Measurements from ENCODE around the gene RLF.

RLF gene

GRCh38 chr1:40244138-40244744 is 83.1 kb downstream of the RLF start:
- Histone ChIP-seq H3K9ac (ENCODE audit: low read depth, low read length) (no peak overlapping the region), H3K36me3 (ENCODE audit: insufficient read depth, low read depth, low read length) (peaks cover 3% of the 10 kb centered on the region; the same call in 1 of the 2 replicates), H3K27me3 (ENCODE audit: insufficient read depth, low read length) (no peaks in the 10 kb centered on the region), H3K4me3 (ENCODE audit: low read length) (no peak overlapping the region), H3K9me3 (ENCODE audit: insufficient read depth, low read depth, low read length) (no peaks in the 10 kb centered on the region), H3K4me1 (ENCODE audit: insufficient read depth, low read length) (no peaks in the 10 kb centered on the region), H3K27ac (ENCODE audit: low read length) (no peak overlapping the region)

- Histone ChIP-seq H3K4me1 (ENCODE audit: insufficient read depth, low read length) (no peaks in the 10 kb centered on the region), H3K27me3 (ENCODE audit: insufficient read depth, low read length) (no peaks in the 10 kb centered on the region), H3K9me3 (ENCODE audit: insufficient read depth, low read depth, low read length) (no peaks in the 10 kb centered on the region), H3K36me3 (ENCODE audit: insufficient read depth, low read depth, low read length) (no peaks in the 10 kb centered on the region), H3K27ac (ENCODE audit: low read length) (no peak overlapping the region), H3K4me3 (ENCODE audit: low read length) (no peak overlapping the region), H3K9ac (ENCODE audit: low read depth, low read length) (no peak overlapping the region)
Measured at GRCh38 chr1:40245686-40246085, 84.5 kb downstream of the RLF start.

GRCh38 chr1:40247655-40248054 is 86.5 kb downstream of the RLF start, which contains the start of gene TMCO2:
Gene TMCO2, plus strand, starts transcription at chr1:40247937. Its CDS starts 57 bp downstream, at chr1:40247994.
- Histone ChIP-seq H3K4me1 (ENCODE audit: insufficient read depth, low read length) (no peaks in the 10 kb centered on the region), H3K36me3 (ENCODE audit: insufficient read depth, low read depth, low read length) (no peaks in the 10 kb centered on the region), H3K9me3 (ENCODE audit: insufficient read depth, low read depth, low read length) (no peaks in the 10 kb centered on the region), H3K4me3 (ENCODE audit: low read length) (no peak within 1 kb of the TSS), H3K27me3 (ENCODE audit: insufficient read depth, low read length) (no peaks in the 10 kb centered on the region), H3K27ac (ENCODE audit: low read length) (no peak within 1 kb of the TSS), H3K9ac (ENCODE audit: low read depth, low read length) (no peak within 1 kb of the TSS)

- Histone ChIP-seq H3K4me1 (ENCODE audit: insufficient read depth, low read length) (no peaks in the 10 kb centered on the region), H3K9me3 (ENCODE audit: insufficient read depth, low read depth, low read length) (no peaks in the 10 kb centered on the region), H3K36me3 (ENCODE audit: insufficient read depth, low read depth, low read length) (no peaks in the 10 kb centered on the region), H3K4me3 (ENCODE audit: low read length) (no peak overlapping the region), H3K27me3 (ENCODE audit: insufficient read depth, low read length) (no peaks in the 10 kb centered on the region), H3K9ac (ENCODE audit: low read depth, low read length) (no peak overlapping the region), H3K27ac (ENCODE audit: low read length) (no peak overlapping the region)
Measured at GRCh38 chr1:40248412-40248811, 87.2 kb downstream of the RLF start.

GRCh38 chr1:40251456-40251855 is 90.3 kb downstream of the RLF start:
- H3K36me3 ChIP-seq (ENCODE audit: insufficient read depth, low read depth, low read length), result no peaks in the 10 kb centered on the region
- no peak overlapping the region for H3K9ac ChIP-seq (ENCODE audit: low read depth, low read length)

GRCh38 chr1:40252601-40253000 is 91.4 kb downstream of the RLF start:
- no peak overlapping the region for H3K27ac ChIP-seq (ENCODE audit: low read length)
- no peaks in the 10 kb centered on the region for H3K27me3 ChIP-seq (ENCODE audit: insufficient read depth, low read length)
- H3K4me3 ChIP-seq (ENCODE audit: low read length), result no peak overlapping the region
- no peaks in the 10 kb centered on the region for H3K9me3 ChIP-seq (ENCODE audit: insufficient read depth, low read depth, low read length)
- no peak overlapping the region for H3K9ac ChIP-seq (ENCODE audit: low read depth, low read length)
- peaks cover 5% of the 10 kb centered on the region; the same call in 1 of the 2 replicates for H3K4me1 ChIP-seq (ENCODE audit: insufficient read depth, low read length)
- no peaks in the 10 kb centered on the region for H3K36me3 ChIP-seq (ENCODE audit: insufficient read depth, low read depth, low read length)

More at GRCh38 chr1:40251456-40251855, 90.3 kb downstream of the RLF start:
- Histone ChIP-seq H3K9me3 (ENCODE audit: insufficient read depth, low read depth, low read length) (no peaks in the 10 kb centered on the region), H3K27ac (ENCODE audit: low read length) (no peak overlapping the region), H3K27me3 (ENCODE audit: insufficient read depth, low read length) (no peaks in the 10 kb centered on the region), H3K4me3 (ENCODE audit: low read length) (no peak overlapping the region), H3K4me1 (ENCODE audit: insufficient read depth, low read length) (peaks cover 1% of the 10 kb centered on the region; the same call in 1 of the 2 replicates)

GRCh38 chr1:40255231-40255630 is 94.0 kb downstream of the RLF start:
- H3K4me1 ChIP-seq (ENCODE audit: insufficient read depth, low read length), result peaks cover 5% of the 10 kb centered on the region; the same call in 1 of the 2 replicates
- no peaks in the 10 kb centered on the region for H3K9me3 ChIP-seq (ENCODE audit: insufficient read depth, low read depth, low read length)
- H3K36me3 ChIP-seq (ENCODE audit: insufficient read depth, low read depth, low read length), result peaks cover 7% of the 10 kb centered on the region
- no peak overlapping the region for H3K9ac ChIP-seq (ENCODE audit: low read depth, low read length)
- H3K4me3 ChIP-seq (ENCODE audit: low read length), result no peak overlapping the region
- no peak overlapping the region for H3K27ac ChIP-seq (ENCODE audit: low read length)
- H3K27me3 ChIP-seq (ENCODE audit: insufficient read depth, low read length), result no peaks in the 10 kb centered on the region

GRCh38 chr1:40256401-40257084 is 95.4 kb downstream of the RLF start:
- Histone ChIP-seq H3K9ac (ENCODE audit: low read depth, low read length) (peak overlapping the region; percentile 99), H3K27ac (ENCODE audit: low read length) (no peak overlapping the region)

GRCh38 chr1:40257313-40257687 is 96.1 kb downstream of the RLF start:
- Histone ChIP-seq H3K27me3 (ENCODE audit: insufficient read depth, low read length) (no peaks in the 10 kb centered on the region), H3K4me1 (ENCODE audit: insufficient read depth, low read length) (peaks cover 5% of the 10 kb centered on the region; the same call in 1 of the 2 replicates), H3K36me3 (ENCODE audit: insufficient read depth, low read depth, low read length) (peaks cover 28% of the 10 kb centered on the region), H3K9me3 (ENCODE audit: insufficient read depth, low read depth, low read length) (no peaks in the 10 kb centered on the region), H3K27ac (ENCODE audit: low read length) (peak overlapping the region; percentile 96), H3K9ac (ENCODE audit: low read depth, low read length) (peak overlapping the region; percentile 99), H3K4me3 (ENCODE audit: low read length) (peak overlapping the region; percentile 99)

More at GRCh38 chr1:40256401-40257084, 95.4 kb downstream of the RLF start:
- Histone ChIP-seq H3K27me3 (ENCODE audit: insufficient read depth, low read length) (no peaks in the 10 kb centered on the region), H3K36me3 (ENCODE audit: insufficient read depth, low read depth, low read length) (peaks cover 20% of the 10 kb centered on the region), H3K9me3 (ENCODE audit: insufficient read depth, low read depth, low read length) (no peaks in the 10 kb centered on the region), H3K4me3 (ENCODE audit: low read length) (peak overlapping the region; percentile 99), H3K4me1 (ENCODE audit: insufficient read depth, low read length) (peaks cover 5% of the 10 kb centered on the region; the same call in 1 of the 2 replicates)

- no peaks in the 10 kb centered on the region for H3K27me3 ChIP-seq (ENCODE audit: insufficient read depth, low read length)
- H3K9me3 ChIP-seq (ENCODE audit: insufficient read depth, low read depth, low read length), result no peaks in the 10 kb centered on the region
- peak within 1 kb of the TSS; percentile 96 for H3K27ac ChIP-seq (ENCODE audit: low read length)
- peak within 1 kb of the TSS; percentile 99 for H3K9ac ChIP-seq (ENCODE audit: low read depth, low read length)
- H3K4me3 ChIP-seq (ENCODE audit: low read length), result peak within 1 kb of the TSS; percentile 99
- peaks cover 5% of the 10 kb centered on the region; the same call in 1 of the 2 replicates for H3K4me1 ChIP-seq (ENCODE audit: insufficient read depth, low read length)
- peaks cover 33% of the 10 kb centered on the region for H3K36me3 ChIP-seq (ENCODE audit: insufficient read depth, low read depth, low read length)
Measured at GRCh38 chr1:40257688-40258444, 96.7 kb downstream of the RLF start, which contains the start of gene ZMPSTE24. Gene ZMPSTE24, plus strand, starts transcription at chr1:40258236. Its CDS starts 36 bp downstream, at chr1:40258272.

GRCh38 chr1:40258445-40258769 is 97.2 kb downstream of the RLF start:
- H3K4me1 ChIP-seq (ENCODE audit: insufficient read depth, low read length), result peaks cover 5% of the 10 kb centered on the region; the same call in 1 of the 2 replicates
- peak overlapping the region; percentile 99 for H3K4me3 ChIP-seq (ENCODE audit: low read length)
- H3K36me3 ChIP-seq (ENCODE audit: insufficient read depth, low read depth, low read length), result peaks cover 39% of the 10 kb centered on the region
- peak overlapping the region; percentile 99 for H3K9ac ChIP-seq (ENCODE audit: low read depth, low read length)
- no peaks in the 10 kb centered on the region for H3K9me3 ChIP-seq (ENCODE audit: insufficient read depth, low read depth, low read length)
- peak overlapping the region; percentile 92 for H3K27ac ChIP-seq (ENCODE audit: low read length)
- H3K27me3 ChIP-seq (ENCODE audit: insufficient read depth, low read length), result no peaks in the 10 kb centered on the region

Measured in iPS-20b (cell line).